Activated B cell treated with CpG ODN at 0.5 μM for 24 hours (primary cell): ENCODE data around the gene XPR1. TPM values are rescaled to one million over a fixed set of nuclear protein-coding genes. Genes with fewer than 3 reads are reported as not detected.

Experiments
- ATAC-seq: fragments of 200-7000 bp; cut with Tn5 transposase; one replicate; pipeline ENCODE4 v1.10.0; 2021; ENCODE audit warnings: low read depth, mild to moderate bottlenecking, moderate library complexity
- CTCF ChIA-PET: fragments of 350-600 bp; sonication (Branson Sonifier 250); formaldehyde crosslinking; loops from one replicate; lab custom pipeline; 2021; ENCODE audit warnings: antibody characterized with exemption; lab: Charles Lee
- POLR2A ChIA-PET: fragments of 350-600 bp; sonication (Branson Sonifier 250); formaldehyde crosslinking; loops from one replicate; lab custom pipeline; 2021; ENCODE audit warnings: antibody characterized with exemption; lab: Charles Lee
- DNase-seq: peaks from one replicate; pipeline ENCODE4 v3.0.0; 2022
- H3K27ac Mint-ChIP-seq: one replicate; pipeline ENCODE4 v1.8.0; 2020; ENCODE audit warnings: mixed read lengths
- H3K27me3 Mint-ChIP-seq: one replicate; pipeline ENCODE4 v1.8.0; 2021; ENCODE audit warnings: mixed read lengths
- H3K36me3 Mint-ChIP-seq: one replicate; pipeline ENCODE4 v1.8.0; 2021; ENCODE audit warnings: low read depth, mixed read lengths
- H3K4me1 Mint-ChIP-seq: one replicate; pipeline ENCODE4 v1.8.0; 2021; ENCODE audit warnings: mixed read lengths
- H3K4me3 Mint-ChIP-seq: one replicate; pipeline ENCODE4 v1.8.0; 2020; ENCODE audit warnings: mild to moderate bottlenecking, mixed read lengths
- H3K9me3 Mint-ChIP-seq: one replicate; pipeline ENCODE4 v1.8.0; 2020; ENCODE audit warnings: mixed read lengths
- CTCF ChIP-seq: fragments of 200-600 bp; IDR thresholded peaks from one replicate; pipeline ENCODE4 v1.8.0; 2022; ENCODE audit warnings: antibody characterized with exemption, mild to moderate bottlenecking
- intact Hi-C: fragments of 100-400 bp; cut with micrococcal nuclease; formaldehyde crosslinking; loops from one replicate; pipeline ENCODE4 v1.15.1; 2024
- total RNA-seq: library from RNA; stranded (reverse); gene quantifications from 2 replicates; pipeline ENCODE4 v1.2.3, GENCODE V29; 2022

The XPR1 gene
- total RNA-seq, 1 donor from 2014 or later: 20.4 TPM

GRCh38 chr1:180620581-180620980, 11.2 kb upstream of the XPR1 start:
- Mint-ChIP-seq H3K36me3 (no peaks in the 10 kb centered on the region), H3K27ac (no peak overlapping the region), H3K4me1 (no peaks in the 10 kb centered on the region), H3K27me3 (peaks cover 7% of the 10 kb centered on the region), H3K4me3 (no peak overlapping the region), H3K9me3 (no peaks in the 10 kb centered on the region)
- DNase-seq: no peak
- no peak for ATAC-seq
- CTCF ChIA-PET: no interaction called here
- TF ChIP-seq CTCF: no peak
- intact Hi-C loops: no loop called here
- POLR2A ChIA-PET: no interaction called here

DNA sequence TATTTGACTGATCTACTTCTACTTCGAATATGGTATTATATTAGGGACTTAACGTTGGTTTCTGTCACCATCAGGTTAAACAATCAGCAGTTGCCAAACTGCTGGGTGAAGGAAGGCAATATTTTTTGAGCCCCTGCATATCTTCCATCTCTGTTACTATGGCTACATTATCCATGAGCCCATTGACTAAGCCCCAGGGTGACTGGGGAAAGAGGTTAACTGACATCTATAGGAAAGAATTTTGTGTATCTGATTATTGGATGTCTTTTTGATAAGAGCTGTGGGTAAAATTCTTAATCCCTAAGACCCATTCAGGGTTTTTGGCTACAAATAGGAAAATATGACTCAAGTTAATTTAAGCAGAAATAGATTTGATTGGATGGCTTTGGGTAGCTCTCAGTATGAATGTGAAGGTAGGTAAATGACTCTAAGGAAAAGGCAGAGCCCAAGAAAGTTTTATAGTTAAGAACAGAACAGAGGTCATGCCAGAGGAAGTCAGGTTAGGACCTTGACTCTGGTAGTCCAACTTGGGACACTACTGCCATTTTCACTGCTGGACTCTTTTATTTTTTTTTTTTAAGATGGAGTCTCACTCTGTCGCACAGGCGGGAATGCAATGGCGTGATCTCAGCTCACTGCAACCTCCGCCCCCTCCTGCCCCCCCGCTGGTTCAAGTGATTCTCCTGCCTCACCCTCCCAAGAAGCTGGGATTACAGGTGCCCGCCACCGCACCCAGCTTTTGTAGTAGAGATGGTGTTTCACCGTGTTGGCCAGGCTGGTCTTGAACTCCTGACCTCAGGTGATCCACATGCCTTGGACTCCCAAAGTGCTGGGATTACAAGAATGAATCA, 8.9 kb upstream of the XPR1 start:
- ATAC-seq: no peak
- intact Hi-C loops: no loop called here
- ChIA-PET POLR2A (no interaction called here), CTCF (no interaction called here)
- H3K27me3 Mint-ChIP-seq: peaks cover 19% of the 10 kb centered on the region
- no peaks in the 10 kb centered on the region for H3K9me3 Mint-ChIP-seq
- H3K4me3 Mint-ChIP-seq: no peak overlapping the region
- DNase-seq: no peak
- no peak overlapping the region for H3K27ac Mint-ChIP-seq
- H3K36me3 Mint-ChIP-seq: no peaks in the 10 kb centered on the region
- no peaks in the 10 kb centered on the region for H3K4me1 Mint-ChIP-seq
- no peak for TF ChIP-seq CTCF

DNA sequence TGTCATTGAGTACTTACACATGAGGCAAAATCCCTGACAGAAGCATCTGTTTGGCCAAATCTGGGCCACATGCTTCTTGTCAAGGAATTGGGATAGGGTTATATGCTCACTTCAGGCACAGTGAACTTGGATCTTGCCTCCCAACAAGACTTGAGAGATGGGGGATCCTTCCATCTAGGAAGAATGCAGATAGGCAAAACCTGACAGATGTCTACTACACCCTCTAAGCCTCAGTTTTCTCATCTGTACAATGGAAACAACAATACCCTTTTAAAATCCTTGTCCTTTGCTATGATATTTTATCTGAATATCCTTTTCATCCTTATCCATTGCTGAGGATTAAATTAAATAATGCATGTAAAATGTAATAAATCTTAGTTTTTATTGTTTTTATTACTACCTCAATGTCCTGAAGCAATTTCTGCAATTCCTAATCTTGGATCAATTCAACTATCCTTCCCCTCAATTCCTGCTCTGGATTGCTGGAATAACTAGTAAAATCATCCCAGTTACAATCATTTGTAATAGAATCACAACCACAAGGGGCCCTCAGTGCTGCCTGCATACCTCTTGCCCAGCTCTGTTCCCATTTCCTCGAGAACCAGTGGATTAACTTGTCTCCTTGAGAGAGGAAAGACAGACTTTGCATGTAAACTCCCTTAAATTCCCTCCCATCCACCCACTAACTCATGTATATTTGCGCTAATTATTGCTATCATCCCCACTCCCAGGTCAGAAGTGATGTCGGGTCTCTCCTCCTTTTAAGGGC, 8.1 kb upstream of the XPR1 start:
- no peak overlapping the region for H3K4me3 Mint-ChIP-seq
- no peaks in the 10 kb centered on the region for H3K9me3 Mint-ChIP-seq
- H3K4me1 Mint-ChIP-seq: no peaks in the 10 kb centered on the region
- intact Hi-C loops: no loop called here
- ATAC-seq: no peak
- H3K36me3 Mint-ChIP-seq: no peaks in the 10 kb centered on the region
- ChIA-PET POLR2A (no interaction called here), CTCF (no interaction called here)
- H3K27ac Mint-ChIP-seq: no peak overlapping the region
- TF ChIP-seq CTCF: no peak
- H3K27me3 Mint-ChIP-seq: peaks cover 19% of the 10 kb centered on the region
- no peak for DNase-seq

GRCh38 chr1:180626711-180627110, 5.1 kb upstream of the XPR1 start:
- intact Hi-C loops: no loop called here
- Mint-ChIP-seq H3K36me3 (no peaks in the 10 kb centered on the region), H3K27me3 (peaks cover 19% of the 10 kb centered on the region), H3K9me3 (no peaks in the 10 kb centered on the region), H3K27ac (no peak overlapping the region), H3K4me1 (peaks cover 12% of the 10 kb centered on the region), H3K4me3 (no peak overlapping the region)
- ChIA-PET POLR2A (no interaction called here), CTCF (no interaction called here)
- DNase-seq (no peak), ATAC-seq (no peak)
- TF ChIP-seq CTCF: no peak

- H3K9me3 Mint-ChIP-seq: no peaks in the 10 kb centered on the region
- peaks cover 19% of the 10 kb centered on the region for H3K27me3 Mint-ChIP-seq
- DNase-seq: no peak
- H3K36me3 Mint-ChIP-seq: peaks cover 2% of the 10 kb centered on the region
- peaks cover 15% of the 10 kb centered on the region for H3K4me1 Mint-ChIP-seq
- POLR2A ChIA-PET: interaction anchor here (0.6 kb wide), 1 partner anchor 395 kb away, joined by 6 read pairs; no protein-coding TSS in a partner anchor
- H3K4me3 Mint-ChIP-seq: no peak overlapping the region
- CTCF ChIA-PET: no interaction called here
- no peak for TF ChIP-seq CTCF
- ATAC-seq: no peak
- H3K27ac Mint-ChIP-seq: no peak overlapping the region
- intact Hi-C loops: no loop called here
These were observed 4.4 kb upstream of the XPR1 start for GRCh38 chr1:180627411-180627810.
